Occipital lobe (tissue), 2 donors: Measurements from ENCODE around the gene SV2C. TPM values are rescaled to one million over a fixed set of nuclear protein-coding genes. Genes with fewer than 3 reads are reported as not detected.

Experiments used
- small RNA-seq: library from RNA; depleted of rRNA; stranded (forward); fragments of <200 nt; gene quantifications from one replicate; pipeline ENCODE3, GENCODE V24; 2014
- total RNA-seq: library from RNA; depleted of rRNA; stranded (reverse); fragments of >200 nt; gene quantifications from one replicate; pipeline ENCODE4 v1.2.3, GENCODE V29; 2014

The SV2C gene
- total RNA-seq, 1 donor from 2014 or later = 1.7 TPM

Small RNA genes lying within 50 kb of the gene (small RNA-seq; reads per million reads assigned to genes)
- not detected for gene AC113404.2
- gene RNA5SP186 = not detected
